ENCODE results near the gene RNF220. TPM values are rescaled to one million over a fixed set of nuclear protein-coding genes. Genes with fewer than 3 reads are reported as not detected.

The RNF220 gene
- total RNA-seq, 4 donors from 2014 or later = 53.5 to 112 (median 61.9) TPM

DNA sequence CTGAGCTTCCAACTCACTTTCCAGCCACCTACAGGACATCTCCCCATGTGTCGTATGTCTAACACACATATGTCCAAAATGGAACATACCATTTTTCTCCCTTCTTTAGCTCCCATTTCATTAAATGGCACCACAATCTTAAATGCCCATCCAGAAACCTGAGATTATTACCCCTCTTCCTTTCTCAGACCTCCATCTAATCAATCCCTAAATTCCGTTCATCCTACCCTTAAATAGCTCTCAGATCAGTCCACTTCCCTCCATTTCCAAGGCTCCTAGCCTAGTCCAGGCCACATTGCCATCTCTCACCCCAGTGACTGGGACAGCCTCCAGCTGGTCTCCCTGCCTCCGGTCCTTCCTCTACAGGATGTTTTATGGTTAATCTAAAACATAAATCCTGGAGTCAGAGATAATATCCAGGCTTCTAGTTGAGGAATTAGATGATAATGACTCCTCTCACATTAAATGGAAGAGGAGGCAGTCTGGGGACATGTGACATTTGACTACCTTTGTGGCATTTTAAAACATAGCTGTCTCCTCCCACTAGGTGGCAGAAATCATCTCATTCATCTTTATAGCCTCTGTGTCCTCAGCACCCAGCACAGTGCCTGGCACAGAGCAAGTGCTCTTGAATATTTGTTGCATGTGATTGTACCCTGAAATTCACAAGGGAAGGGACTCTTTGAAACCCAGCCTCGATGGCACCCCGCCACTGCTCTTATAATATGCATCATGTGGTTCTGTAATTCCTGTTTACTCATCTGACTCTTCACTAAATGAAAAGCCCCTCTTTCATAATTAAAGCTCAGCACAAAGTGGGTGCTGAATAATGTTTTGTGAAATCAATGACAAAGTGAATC, 166.9 kb downstream of the RNF220 start:
- TF ChIP-seq, protein P1, sequence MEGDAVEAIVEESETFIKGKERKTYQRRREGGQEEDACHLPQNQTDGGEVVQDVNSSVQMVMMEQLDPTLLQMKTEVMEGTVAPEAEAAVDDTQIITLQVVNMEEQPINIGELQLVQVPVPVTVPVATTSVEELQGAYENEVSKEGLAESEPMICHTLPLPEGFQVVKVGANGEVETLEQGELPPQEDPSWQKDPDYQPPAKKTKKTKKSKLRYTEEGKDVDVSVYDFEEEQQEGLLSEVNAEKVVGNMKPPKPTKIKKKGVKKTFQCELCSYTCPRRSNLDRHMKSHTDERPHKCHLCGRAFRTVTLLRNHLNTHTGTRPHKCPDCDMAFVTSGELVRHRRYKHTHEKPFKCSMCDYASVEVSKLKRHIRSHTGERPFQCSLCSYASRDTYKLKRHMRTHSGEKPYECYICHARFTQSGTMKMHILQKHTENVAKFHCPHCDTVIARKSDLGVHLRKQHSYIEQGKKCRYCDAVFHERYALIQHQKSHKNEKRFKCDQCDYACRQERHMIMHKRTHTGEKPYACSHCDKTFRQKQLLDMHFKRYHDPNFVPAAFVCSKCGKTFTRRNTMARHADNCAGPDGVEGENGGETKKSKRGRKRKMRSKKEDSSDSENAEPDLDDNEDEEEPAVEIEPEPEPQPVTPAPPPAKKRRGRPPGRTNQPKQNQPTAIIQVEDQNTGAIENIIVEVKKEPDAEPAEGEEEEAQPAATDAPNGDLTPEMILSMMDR (IDR thresholded peaks at IDR 0.05; ENCODE audit: low read depth) = no peak

DNA sequence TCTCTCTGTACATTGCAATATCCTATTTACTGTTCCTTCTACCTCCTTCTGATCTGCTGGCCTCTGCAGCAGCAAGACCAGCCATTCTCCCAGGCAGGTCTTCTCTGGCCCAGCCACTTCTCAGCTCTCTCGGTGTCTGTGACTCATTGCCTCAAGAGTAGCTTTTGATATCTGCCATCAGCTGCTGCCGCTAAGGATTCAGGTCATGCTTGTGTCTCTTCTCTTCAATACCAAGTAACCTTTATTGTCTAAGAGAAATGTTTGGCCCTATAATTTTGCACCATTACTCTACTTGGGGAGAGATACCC, 167.5 kb downstream of the RNF220 start:
- TF ChIP-seq, protein P1 (IDR thresholded peaks at IDR 0.05; ENCODE audit: low read depth) = no peak

DNA sequence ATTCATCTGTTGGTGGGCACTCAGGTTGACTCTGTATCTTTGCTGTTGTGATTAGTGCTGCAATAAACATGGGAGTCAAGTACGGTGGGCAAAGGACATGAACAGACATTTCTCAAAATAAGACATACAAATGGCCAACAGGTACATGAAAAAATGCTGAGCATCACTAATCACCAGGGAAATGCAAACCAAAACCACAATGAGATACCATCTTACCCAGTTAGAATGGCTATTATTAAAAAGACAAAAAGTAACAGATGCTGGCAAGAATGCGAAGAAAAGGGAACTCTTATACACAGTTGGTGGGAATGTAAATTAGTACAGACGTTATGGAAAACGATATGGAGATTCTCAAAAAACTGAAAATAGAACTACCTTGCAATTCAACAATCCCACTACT, 170.3 kb downstream of the RNF220 start:
- TF ChIP-seq, protein P1 (IDR thresholded peaks at IDR 0.05; ENCODE audit: low read depth) = no peak

DNA sequence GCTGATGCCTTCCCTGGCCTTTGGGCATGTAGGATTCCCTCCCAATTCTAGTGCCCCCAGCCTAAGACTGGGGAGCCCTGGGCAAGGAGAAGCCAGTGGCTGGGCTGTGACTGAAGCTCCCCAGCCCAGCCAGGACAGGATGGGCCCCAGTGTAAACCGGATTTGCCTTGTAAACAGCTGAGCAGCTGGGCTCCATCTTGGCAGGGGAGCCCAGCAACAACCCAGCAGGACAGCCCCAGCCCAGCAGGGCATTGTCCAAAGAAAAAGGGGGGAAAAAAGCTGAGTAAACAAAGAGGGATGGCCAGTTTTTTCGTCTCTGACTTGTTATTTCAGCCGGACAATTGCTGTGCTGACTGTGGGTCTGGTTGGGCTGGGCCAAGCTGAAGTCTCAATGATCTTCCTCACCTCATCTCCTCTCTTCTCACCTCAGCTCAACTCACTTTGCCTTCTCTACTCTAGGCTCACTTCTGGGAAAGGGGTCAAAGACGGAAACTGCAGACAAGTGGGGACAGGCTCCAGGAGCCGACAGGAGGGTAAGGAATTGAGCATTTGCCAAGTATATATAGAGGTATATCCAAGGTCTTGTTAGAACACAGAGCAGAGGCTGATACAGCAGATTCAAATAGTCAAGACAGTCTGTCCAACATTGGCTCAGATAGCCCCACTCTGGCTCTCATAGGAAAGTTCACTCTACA, 171.5 kb downstream of the RNF220 start:
- TF ChIP-seq, protein P1 (IDR thresholded peaks at IDR 0.05; ENCODE audit: low read depth) = no peak

DNA sequence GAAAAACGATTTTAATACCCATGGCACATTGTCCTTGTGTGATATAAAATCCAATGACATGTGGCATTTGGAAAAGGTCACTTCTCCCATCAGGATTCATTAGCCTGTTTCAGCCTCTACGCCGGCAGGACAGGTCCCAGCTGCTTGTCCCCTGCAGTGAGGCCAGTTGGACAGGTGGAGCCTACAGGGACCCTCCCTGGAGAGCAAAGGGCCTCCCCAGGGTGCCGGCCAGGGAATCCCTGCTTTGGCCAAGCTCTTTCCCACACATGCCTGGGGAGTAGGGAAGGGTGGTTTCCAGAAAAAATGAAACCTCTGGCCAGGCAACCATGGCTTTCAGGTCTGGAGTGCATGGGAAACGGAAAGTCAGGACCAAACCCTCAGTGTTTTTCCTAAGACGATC, 176.2 kb downstream of the RNF220 start:
- TF ChIP-seq, protein P1 (IDR thresholded peaks at IDR 0.05; ENCODE audit: low read depth) = no peak

DNA sequence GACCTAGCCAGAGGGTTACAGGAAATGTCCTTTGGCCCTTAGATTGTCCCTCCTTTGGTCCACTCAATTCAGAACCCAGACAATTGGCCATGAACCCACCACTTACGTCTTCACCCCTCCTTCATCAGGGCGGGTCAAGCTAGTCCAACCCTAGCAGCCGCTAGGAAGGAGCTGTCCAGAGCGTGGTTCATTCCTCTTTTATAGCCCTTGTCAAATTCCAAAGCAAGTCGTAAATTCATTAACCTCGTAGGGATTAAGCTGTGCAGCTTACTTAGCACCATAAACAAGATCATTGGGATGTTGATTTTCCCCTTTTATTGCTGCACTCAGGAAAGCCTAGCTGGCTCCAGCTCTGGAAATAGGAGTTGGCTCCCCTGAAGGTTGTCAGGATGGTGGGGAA, 179.1 kb downstream of the RNF220 start:
- TF ChIP-seq, protein P1 (IDR thresholded peaks at IDR 0.05; ENCODE audit: low read depth) = no peak

DNA sequence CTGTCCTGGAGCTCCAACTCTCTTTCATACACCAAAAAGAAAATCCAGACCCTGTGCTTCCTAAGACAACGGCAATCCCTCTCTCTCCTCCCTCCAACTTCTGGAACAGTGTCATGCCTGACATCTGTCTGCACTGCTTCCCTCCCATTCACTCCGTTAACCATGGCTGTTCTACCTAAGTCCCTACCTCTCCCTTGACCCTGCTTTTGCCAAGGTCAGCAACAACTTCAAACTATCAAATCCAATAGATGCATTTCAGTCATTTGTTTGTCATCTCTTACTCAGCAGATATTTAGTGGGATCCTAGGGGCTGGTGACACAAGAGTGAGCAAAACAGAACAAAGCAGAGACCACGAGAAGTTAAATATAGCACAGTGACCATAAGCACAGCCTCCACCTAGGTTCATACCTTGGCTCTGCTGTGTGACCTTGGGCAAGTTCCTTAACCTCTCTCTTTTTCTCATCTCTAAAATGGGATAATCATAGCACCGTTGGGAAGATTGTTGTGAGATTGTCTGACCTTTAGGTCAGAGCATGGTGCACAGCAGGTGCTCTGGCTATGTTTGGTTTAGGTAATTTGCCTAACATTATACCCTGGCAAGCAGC, 180.4 kb downstream of the RNF220 start:
- TF ChIP-seq, protein P1 (IDR thresholded peaks at IDR 0.05; ENCODE audit: low read depth) = no peak
